Measurements from ENCODE around the gene KAZN.

Gene KAZN

GRCh38 chr1:15100880-15101760 lies 502.6 kb downstream of the KAZN start:
- DNase-seq: no peak

GRCh38 chr1:15101801-15102200 lies 503.3 kb downstream of the KAZN start:
- DNase-seq: no peak

GRCh38 chr1:15102646-15103045 lies 504.2 kb downstream of the KAZN start:
- DNase-seq: no peak

GRCh38 chr1:15103211-15103610 lies 504.7 kb downstream of the KAZN start:
- no peak for DNase-seq

- DNase-seq: no peak
These were observed 505.4 kb downstream of the KAZN start for GRCh38 chr1:15103906-15104305.

GRCh38 chr1:15104768-15105167 lies 506.3 kb downstream of the KAZN start:
- no peak for DNase-seq

- no peak for DNase-seq
These were observed 508.1 kb downstream of the KAZN start for GRCh38 chr1:15106608-15107007.

- no peak for DNase-seq
These were observed 508.7 kb downstream of the KAZN start for GRCh38 chr1:15107058-15107687.

- no peak for DNase-seq
These were observed 509.4 kb downstream of the KAZN start for GRCh38 chr1:15107911-15108310.

GRCh38 chr1:15110128-15110866 lies 511.8 kb downstream of the KAZN start:
- no peak for DNase-seq

GRCh38 chr1:15110867-15111230 lies 512.4 kb downstream of the KAZN start:
- no peak for DNase-seq

GRCh38 chr1:15113146-15113545 lies 514.7 kb downstream of the KAZN start:
- no peak for DNase-seq

GRCh38 chr1:15114884-15115283 lies 516.4 kb downstream of the KAZN start:
- no peak for DNase-seq

- no peak for DNase-seq
These were observed 517.3 kb downstream of the KAZN start for GRCh38 chr1:15115542-15116330.

GRCh38 chr1:15116966-15117365 lies 518.5 kb downstream of the KAZN start:
- DNase-seq: no peak

GRCh38 chr1:15117671-15118325 lies 519.3 kb downstream of the KAZN start:
- no peak for DNase-seq

- no peak for DNase-seq
These were observed 520.1 kb downstream of the KAZN start for GRCh38 chr1:15118579-15118978.

GRCh38 chr1:15120251-15120945 lies 521.9 kb downstream of the KAZN start:
- DNase-seq: no peak

GRCh38 chr1:15122331-15122730 lies 523.8 kb downstream of the KAZN start:
- no peak for DNase-seq

- no peak for DNase-seq
These were observed 524.8 kb downstream of the KAZN start for GRCh38 chr1:15123270-15123669.

- DNase-seq: no peak
These were observed 525.4 kb downstream of the KAZN start for GRCh38 chr1:15123925-15124324.

Data from femur (tissue), 1 donor.